HepG2 (cell line): ENCODE measurements around the gene NIP7. TPM values are rescaled to one million over a fixed set of nuclear protein-coding genes. Genes with fewer than 3 reads are reported as not detected.
A peak's percentile ranks its signal among the peaks of the same experiment; 100 is the strongest.

Experiments used
- CHD2 ChIP-seq: IDR thresholded peaks from 2 replicates; pipeline ENCODE4 v1.6.1; 2011; ENCODE audit warnings: low read depth, low read length, improper control_type of control experiment
- HNF4A ChIP-seq: sonication (generic); formaldehyde crosslinking; IDR thresholded peaks from 2 replicates; pipeline ENCODE4 v1.4.0; 2020; ENCODE audit warnings: missing genetic modification reagents
- IRF2 ChIP-seq: IDR thresholded peaks from 2 replicates; pipeline ENCODE4 v1.6.1; 2018; ENCODE audit warnings: missing genetic modification reagents, missing compliant biosample characterization
- KDM2A ChIP-seq: sonication (generic); formaldehyde crosslinking; IDR thresholded peaks from 2 replicates; pipeline ENCODE4 v1.4.0; 2020; ENCODE audit warnings: low read depth, missing genetic modification reagents, borderline replicate concordance
- KDM3A ChIP-seq: IDR thresholded peaks from 2 replicates; pipeline ENCODE4 v1.6.1; 2018; ENCODE audit warnings: low read depth, missing compliant biosample characterization
- SMARCE1 ChIP-seq: fragments of 450-650 bp; IDR thresholded peaks from 2 replicates; pipeline ENCODE4 v1.6.1; 2017; ENCODE audit warnings: borderline replicate concordance
- SNAPC2 ChIP-seq: sonication (generic); formaldehyde crosslinking; IDR thresholded peaks from 2 replicates; pipeline ENCODE4 v1.8.1; 2022; ENCODE audit warnings: mild to moderate bottlenecking, missing genetic modification reagents
- SNRNP70 ChIP-seq: fragments of 200-400 bp; formaldehyde crosslinking; IDR thresholded peaks from 2 replicates; pipeline ENCODE4 v1.6.1; 2017; ENCODE audit warnings: mild to moderate bottlenecking, low read depth, low read length, moderate library complexity
- STAG1 ChIP-seq: sonication (generic); formaldehyde crosslinking; IDR thresholded peaks from 2 replicates; pipeline ENCODE4 v1.4.0; 2020; ENCODE audit warnings: missing genetic modification reagents
- ZFAT ChIP-seq: sonication (generic); formaldehyde crosslinking; conservative IDR thresholded peaks from 2 replicates; pipeline ENCODE4 v1.8.1; 2023; ENCODE audit warnings: missing genetic modification reagents, inconsistent platforms
- ZFP62 ChIP-seq: sonication (generic); formaldehyde crosslinking; IDR thresholded peaks from 2 replicates; pipeline ENCODE4 v1.4.0; 2020; ENCODE audit warnings: missing genetic modification reagents
- ZFX ChIP-seq: sonication (generic); formaldehyde crosslinking; IDR thresholded peaks from 2 replicates; pipeline ENCODE4 v1.4.0; 2020; ENCODE audit warnings: mild to moderate bottlenecking, low read depth, missing genetic modification reagents, moderate library complexity
- ZNF160 ChIP-seq: sonication (generic); formaldehyde crosslinking; IDR thresholded peaks from 2 replicates; pipeline ENCODE4 v1.8.0; 2022; ENCODE audit warnings: mild to moderate bottlenecking, inconsistent platforms, missing genetic modification reagents
- ZNF296 ChIP-seq: sonication (generic); formaldehyde crosslinking; conservative IDR thresholded peaks from 2 replicates; pipeline ENCODE4 v1.5.0; 2020; ENCODE audit warnings: mild to moderate bottlenecking, missing genetic modification reagents
- ZNF3 ChIP-seq: IDR thresholded peaks from 2 replicates; pipeline ENCODE4 v1.7.0; 2017; ENCODE audit warnings: inconsistent platforms
- ZNF414 ChIP-seq: sonication (generic); formaldehyde crosslinking; IDR thresholded peaks from 2 replicates; pipeline ENCODE4 v1.5.0; 2020; ENCODE audit warnings: missing genetic modification reagents
- ZNF574 ChIP-seq: sonication (generic); formaldehyde crosslinking; IDR thresholded peaks from 2 replicates; pipeline ENCODE4 v1.4.0; 2020; ENCODE audit warnings: missing genetic modification reagents
- ZNF619 ChIP-seq: sonication (generic); formaldehyde crosslinking; IDR thresholded peaks from 2 replicates; pipeline ENCODE4 v1.4.0; 2020; ENCODE audit warnings: mild to moderate bottlenecking, missing genetic modification reagents
- ZNF670 ChIP-seq: sonication (generic); formaldehyde crosslinking; IDR thresholded peaks from 2 replicates; pipeline ENCODE4 v1.8.0; 2022; ENCODE audit warnings: mild to moderate bottlenecking, missing genetic modification reagents, borderline replicate concordance
- ZNF674 ChIP-seq: sonication (generic); formaldehyde crosslinking; IDR thresholded peaks from 2 replicates; pipeline ENCODE4 v1.5.0; 2020; ENCODE audit warnings: low read depth, mild to moderate bottlenecking, missing genetic modification reagents
- ZNF713 ChIP-seq: sonication (generic); formaldehyde crosslinking; IDR thresholded peaks from 2 replicates; pipeline ENCODE4 v1.4.0; 2020; ENCODE audit warnings: mild to moderate bottlenecking, missing genetic modification reagents
- ZNF841 ChIP-seq: sonication (generic); formaldehyde crosslinking; IDR thresholded peaks from 2 replicates; pipeline ENCODE4 v1.8.1; 2023; ENCODE audit warnings: missing genetic modification reagents, borderline replicate concordance
- ZSCAN21 ChIP-seq: sonication (generic); formaldehyde crosslinking; IDR thresholded peaks from 2 replicates; pipeline ENCODE4 v1.8.0; 2022; ENCODE audit warnings: mild to moderate bottlenecking, missing genetic modification reagents, moderate library complexity, borderline replicate concordance
- ZSCAN22 ChIP-seq: sonication (generic); formaldehyde crosslinking; IDR thresholded peaks from 2 replicates; pipeline ENCODE4 v1.4.0; 2020; ENCODE audit warnings: mild to moderate bottlenecking, missing genetic modification reagents
- polyA plus RNA-seq, 8 experiments: library from polyadenylated mRNA; depleted of rRNA in 3 of 8; stranded (reverse) in 7 of 8; unstranded in 1 of 8; fragments of >200 nt; fragmentation: Illumina TruSeq in 4 of 8; extraction: Trizol in 4 of 8; gene quantifications; 2 replicates each; pipeline versions ENCODE4 v1.2.1 to v1.2.3, GENCODE V29; 2011 to 2016; ENCODE audit warnings: low read depth in 4 of 8, missing spikeins in 1 of 8, mixed read lengths in 1 of 8; ENCODE audit not compliant: insufficient read depth in 1 of 8
- total RNA-seq, 5 experiments: library from RNA; depleted of rRNA; stranded (reverse); fragments of >200 nt; fragmentation: Illumina TruSeq; extraction: Trizol; gene quantifications; 2 replicates each; pipeline ENCODE4 v1.2.3, GENCODE V29; 2016; ENCODE audit warnings: low read depth in 1 of 5
- TF ChIP-seq, protein P1 (sequence below): sonication (generic); formaldehyde crosslinking; IDR thresholded peaks from 2 replicates; pipeline ENCODE4 v1.5.0; 2020; ENCODE audit warnings: missing genetic modification reagents
- TF ChIP-seq, protein P2 (sequence below): sonication (generic); formaldehyde crosslinking; IDR thresholded peaks from 2 replicates; pipeline ENCODE4 v1.8.1; 2023; ENCODE audit warnings: mild to moderate bottlenecking, missing genetic modification reagents, borderline replicate concordance

The NIP7 gene
- total and polyA plus RNA-seq, 2 of the 13 experiments (the other 11 are each of a cell fraction or from before 2014, with no cell fraction given): 15.3 to 114 TPM

- TF ChIP-seq ZNF574 (CRISPR knock-in tag) (peak; percentile 98), ZNF841 (CRISPR knock-in tag) (no peak; the same call in 1 of the 2 replicates), ZNF713 (CRISPR knock-in tag) (peak; percentile 98; the same call in 1 of the 2 replicates), ZNF619 (peak; percentile 89; the same call in 1 of the 2 replicates), ZSCAN22 (CRISPR knock-in tag) (no peak), ZNF160 (CRISPR knock-in tag) (peak; percentile 91), CHD2 (no peak), IRF2 (CRISPR knock-in tag) (peak; percentile 78), HNF4A (peak; percentile 48; the same call in 1 of the 2 replicates), ZNF674 (CRISPR knock-in tag) (peak; percentile 87; the same call in 1 of the 2 replicates), ZNF414 (CRISPR knock-in tag) (peak; percentile 63; the same call in 1 of the 2 replicates), ZSCAN21 (CRISPR knock-in tag) (no peak; the same call in 1 of the 2 replicates), ZNF3 (CRISPR knock-in tag) (no peak), ZFX (CRISPR knock-in tag) (peak; percentile 90; the same call in 1 of the 2 replicates), STAG1 (no peak; the same call in 1 of the 2 replicates), KDM2A (CRISPR knock-in tag) (peak; percentile 99), ZFAT (CRISPR knock-in tag) (no peak), SNRNP70 (no peak), SMARCE1 (no peak), KDM3A (0 out of 2 replicates have a peak, but pooled peaks have one; percentile 55), ZFP62 (CRISPR knock-in tag) (no peak), ZNF296 (no peak), ZNF670 (peak; percentile 75; the same call in 1 of the 2 replicates), SNAPC2 (no peak; the same call in 1 of the 2 replicates)
- TF ChIP-seq, protein P1, sequence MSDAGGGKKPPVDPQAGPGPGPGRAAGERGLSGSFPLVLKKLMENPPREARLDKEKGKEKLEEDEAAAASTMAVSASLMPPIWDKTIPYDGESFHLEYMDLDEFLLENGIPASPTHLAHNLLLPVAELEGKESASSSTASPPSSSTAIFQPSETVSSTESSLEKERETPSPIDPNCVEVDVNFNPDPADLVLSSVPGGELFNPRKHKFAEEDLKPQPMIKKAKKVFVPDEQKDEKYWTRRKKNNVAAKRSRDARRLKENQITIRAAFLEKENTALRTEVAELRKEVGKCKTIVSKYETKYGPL: no peak
- TF ChIP-seq, protein P2, sequence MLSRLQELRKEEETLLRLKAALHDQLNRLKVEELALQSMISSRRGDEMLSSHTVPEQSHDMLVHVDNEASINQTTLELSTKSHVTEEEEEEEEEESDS: no peak
Measured at GRCh38 chr16:69330286-69331109, 9.1 kb upstream of the NIP7 start, which contains the start of gene PDF (continued).
